Adrenal gland (tissue), 12 donors: Measurements from ENCODE around the gene STAMBPL1. TPM values are rescaled to one million over a fixed set of nuclear protein-coding genes. Genes with fewer than 3 reads are reported as not detected.
A peak's percentile ranks its signal among the peaks of the same experiment; 100 is the strongest.

Experiments used
- DNase-seq, 7 donors: peaks; one replicate each; pipeline ENCODE4 v3.0.0-alpha.2; 2019 to 2020
- H3K27ac ChIP-seq, 5 donors: fragments of 200-600 bp; sonication (generic) in 4 of 5; 1 replicate in 3 of 5; 2 replicates in 2 of 5; pipeline versions ENCODE4 v1.5.1 to v1.8.0; 2016 to 2020; ENCODE audit warnings: mild to moderate bottlenecking in 1 of 5
- H3K27me3 ChIP-seq: fragments of 200-600 bp; 2 replicates; pipeline ENCODE4 v1.8.0; 2021
- H3K36me3 ChIP-seq, 2 donors: fragments of 200-600 bp; replicated peaks in 1 of 2; 1 replicate in 1 of 2; 2 replicates in 1 of 2; pipeline versions ENCODE4 v1.5.1 to v1.8.0; 2018 to 2022
- H3K4me1 ChIP-seq, 2 donors: fragments of 200-600 bp; replicated peaks in 1 of 2; 1 replicate in 1 of 2; 2 replicates in 1 of 2; pipeline versions ENCODE4 v1.5.1 to v1.8.0; 2018 to 2021
- H3K4me3 ChIP-seq, 4 donors: fragments of 200-600 bp; sonication (generic) in 3 of 4; one replicate each; pipeline ENCODE4 v1.5.1; 2016 to 2018
- H3K9me3 ChIP-seq, 3 donors: fragments of 200-600 bp; sonication (generic) in 1 of 3; replicated peaks in 1 of 3; 1 replicate in 2 of 3; 2 replicates in 1 of 3; pipeline versions ENCODE4 v1.5.1 to v1.8.0; 2016 to 2021
- CTCF ChIP-seq, 6 experiments: fragments of 450-650 bp in 4 of 6; fragments of 200-600 bp in 2 of 6; sonication (generic) in 1 of 6; IDR thresholded peaks; 1 replicate in 5 of 6; 2 replicates in 1 of 6; pipeline versions ENCODE4 v1.5.1 to v1.8.0; 2016 to 2021; ENCODE audit warnings: antibody characterized with exemption in 6 of 6, mild to moderate bottlenecking in 2 of 6, moderate library complexity in 1 of 6
- POLR2A ChIP-seq, 2 donors: fragments of 450-650 bp; IDR thresholded peaks; one replicate each; pipeline ENCODE4 v1.6.1; 2017; ENCODE audit warnings: antibody characterized with exemption in 2 of 2, mild to moderate bottlenecking in 2 of 2, moderate library complexity in 1 of 2
- whole genome bisulfite sequencing, 4 donors: extraction: QIAGEN DNeasy Blood & Tissue Kit in 2 of 4; methylation state at CpG; one replicate each; pipeline versions ENCODE4 v1.1.5 to v1.1.7; 2013 to 2017; 5-methylcytosine and 5-hydroxymethylcytosine counted together
- intact Hi-C, 2 donors: fragments of 100-400 bp; cut with DNase I; formaldehyde crosslinking; loops; one replicate each; pipeline versions ENCODE4 v1.14.1 to v1.15.0; 2022 to 2023
- polyA plus RNA-seq, 3 donors: library from polyadenylated mRNA; stranded (reverse); fragments of 200-250 nt in 2 of 3; fragments of 350-450 nt in 1 of 3; fragmentation: Illumina TruSeq in 1 of 3; extraction: RNeasy Lipid Tissue Mini Kit (QIAGEN cat#74804) in 1 of 3; gene quantifications; one replicate each; pipeline ENCODE4 v1.2.3, GENCODE V29; 2013 to 2014
- total RNA-seq, 9 donors: library from RNA; depleted of rRNA in 4 of 9; stranded (reverse); fragments of >200 nt in 4 of 9; fragments of 120-200 nt in 1 of 9; fragmentation: NEBNext Ultra II Directional in 1 of 9; extraction: Animal tissue kit (Norgen Biotek cat#: 25700) in 1 of 9; gene quantifications; one replicate each; pipeline versions ENCODE4 v1.1.0 to v1.2.4, GENCODE V29; 2013 to 2023
- donor health status: healthy with polysubstance abuse.
- donor health status: Bipolar disorder and iron deficiency.
- donor health status: DM: yes; HTN: yes; CAD: no.
- donor health status: DM: no; HTN: no; CAD: no.
- donor health status: DM: no; HTN: no; CAD: no.
- donor health status: DM: yes; HTN: yes; CAD: no.

Gene STAMBPL1
- total and polyA plus RNA-seq, 12 donors, result 11.0 to 108 (median 49.5) TPM

DNA sequence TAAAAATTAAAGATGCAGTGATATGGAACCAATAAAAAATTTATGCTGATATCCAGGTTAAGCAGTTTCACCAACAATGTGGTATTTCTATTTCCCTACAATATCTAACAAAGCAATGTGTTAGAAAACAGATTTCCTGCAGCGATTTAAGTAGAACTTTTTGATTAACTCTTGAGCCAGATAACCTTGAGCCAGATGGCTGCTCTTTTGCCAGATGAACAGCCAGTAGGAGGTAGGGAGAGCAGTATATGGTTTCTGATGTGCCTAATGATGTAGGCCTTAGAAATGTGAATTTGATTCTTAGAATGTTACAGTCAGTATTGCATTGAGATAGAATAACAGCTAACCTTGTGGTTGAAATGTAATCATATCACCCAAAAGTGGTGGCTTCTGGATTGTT, 31.1 kb downstream of the STAMBPL1 start:
- Histone ChIP-seq H3K36me3 (peaks cover 0 to 26% of the 10 kb centered on the region in 2 donors), H3K4me3 (no peak overlapping the region), H3K9me3 (no peaks in the 10 kb centered on the region), H3K27ac (no peak overlapping the region), H3K4me1 (peaks cover 0 to 19% of the 10 kb centered on the region in 2 donors), H3K27me3 (no peaks in the 10 kb centered on the region)
- intact Hi-C loops, result no loop called here
- WGBS, 4 donors, result 34 to 55% (median 39%) methylated on average over 1 of the region's 1 CpG
- no peak for DNase-seq
- TF ChIP-seq POLR2A (IDR thresholded peaks at IDR 0.05) (no peak), CTCF (IDR thresholded peaks at IDR 0.05) (no peak)

- H3K27ac ChIP-seq, result no peak overlapping the region
- 95 to 97% (median 96%) methylated on average over 3 of the region's 3 CpGs for WGBS, 4 donors
- intact Hi-C loops, result no loop called here
- no peaks in the 10 kb centered on the region for H3K9me3 ChIP-seq
- TF ChIP-seq POLR2A (IDR thresholded peaks at IDR 0.05) (no peak), CTCF (IDR thresholded peaks at IDR 0.05) (no peak)
- no peak overlapping the region for H3K4me3 ChIP-seq
- no peaks in the 10 kb centered on the region for H3K27me3 ChIP-seq
- peaks cover 0 to 19% of the 10 kb centered on the region in 2 donors for H3K36me3 ChIP-seq
- no peak for DNase-seq
- peaks cover 0 to 19% of the 10 kb centered on the region in 2 donors for H3K4me1 ChIP-seq
Measured at GRCh38 chr10:88911851-88912250, 31.8 kb downstream of the STAMBPL1 start.

DNA sequence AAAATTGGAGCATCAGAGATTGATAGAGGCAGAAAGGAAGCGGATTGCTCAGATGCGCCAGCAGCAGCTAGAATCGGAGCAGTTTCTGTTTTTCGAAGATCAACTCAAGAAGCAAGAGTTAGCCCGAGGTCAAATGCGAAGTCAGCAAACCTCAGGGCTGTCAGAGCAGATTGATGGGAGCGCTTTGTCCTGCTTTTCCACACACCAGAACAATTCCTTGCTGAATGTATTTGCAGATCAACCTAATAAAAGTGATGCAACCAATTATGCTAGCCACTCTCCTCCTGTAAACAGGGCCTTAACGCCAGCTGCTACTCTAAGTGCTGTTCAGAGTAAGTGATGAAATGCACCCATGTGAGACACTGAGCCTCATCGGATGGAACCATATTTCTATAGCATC, 33.1 kb downstream of the STAMBPL1 start:
- H3K4me3 ChIP-seq, result no peak overlapping the region
- H3K4me1 ChIP-seq, result peaks cover 0 to 19% of the 10 kb centered on the region in 2 donors
- H3K36me3 ChIP-seq, result peaks cover 0 to 21% of the 10 kb centered on the region in 2 donors
- no peaks in the 10 kb centered on the region for H3K9me3 ChIP-seq
- intact Hi-C loops, result no loop called here
- WGBS, 4 donors, result 51 to 58% (median 54%) methylated on average over 8 to 9 of the region's 9 CpGs
- DNase-seq, result no peak
- peak overlapping the region in 2 of 5 donors; percentile 52 to 54 for H3K27ac ChIP-seq
- TF ChIP-seq CTCF (IDR thresholded peaks at IDR 0.05) (no peak), POLR2A (IDR thresholded peaks at IDR 0.05) (no peak)
- H3K27me3 ChIP-seq, result no peaks in the 10 kb centered on the region

DNA sequence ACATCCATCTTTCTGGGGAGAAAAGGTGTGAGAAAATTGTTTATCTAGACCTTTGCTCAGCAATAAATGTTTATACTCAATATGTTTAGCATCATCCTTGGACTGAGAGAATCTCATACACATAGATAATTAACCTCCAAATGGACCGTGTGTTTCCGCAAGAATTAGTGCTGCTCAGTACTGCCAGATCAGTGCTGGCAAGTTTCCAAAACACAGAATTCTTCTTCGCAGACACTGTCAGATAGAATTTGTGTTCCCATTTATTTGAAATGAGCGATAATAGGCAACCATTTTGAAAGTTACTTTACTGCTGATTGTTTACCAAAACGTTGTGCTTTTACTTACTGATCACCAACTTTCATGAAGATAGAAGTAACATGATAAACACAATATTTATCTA, 33.7 kb downstream of the STAMBPL1 start:
- Histone ChIP-seq H3K9me3 (no peaks in the 10 kb centered on the region), H3K4me1 (peaks cover 0 to 19% of the 10 kb centered on the region in 2 donors), H3K27me3 (no peaks in the 10 kb centered on the region), H3K36me3 (peaks cover 0 to 16% of the 10 kb centered on the region in 2 donors), H3K4me3 (no peak overlapping the region), H3K27ac (peak overlapping the region in 1 of 5 donors; percentile 52)
- intact Hi-C loops, result no loop called here
- TF ChIP-seq POLR2A (IDR thresholded peaks at IDR 0.05) (no peak), CTCF (IDR thresholded peaks at IDR 0.05) (no peak)
- WGBS, 4 donors, result 57 to 63% (median 62%) methylated on average over 5 of the region's 5 CpGs
- DNase-seq, result no peak
